ENCODE results near the gene SCNM1. TPM values are rescaled to one million over a fixed set of nuclear protein-coding genes. Genes with fewer than 3 reads are reported as not detected.
A peak's percentile ranks its signal among the peaks of the same experiment; 100 is the strongest.

Gene SCNM1
- total and polyA plus RNA-seq, 2 donors (not counting 1 experiment from before 2014, with no cell fraction given) = 29.2 to 29.7 TPM

GRCh38 chr1:151147132-151147503 lies 18.8 kb upstream of the SCNM1 start:
- peak overlapping the region; percentile 12 for H3K9ac ChIP-seq (ENCODE audit: insufficient read depth, low read length)
- peaks cover 10% of the 10 kb centered on the region for H3K4me1 ChIP-seq (ENCODE audit: control insufficient read depth, extremely low read depth, insufficient read depth, low read length)
- TF ChIP-seq, protein P1, sequence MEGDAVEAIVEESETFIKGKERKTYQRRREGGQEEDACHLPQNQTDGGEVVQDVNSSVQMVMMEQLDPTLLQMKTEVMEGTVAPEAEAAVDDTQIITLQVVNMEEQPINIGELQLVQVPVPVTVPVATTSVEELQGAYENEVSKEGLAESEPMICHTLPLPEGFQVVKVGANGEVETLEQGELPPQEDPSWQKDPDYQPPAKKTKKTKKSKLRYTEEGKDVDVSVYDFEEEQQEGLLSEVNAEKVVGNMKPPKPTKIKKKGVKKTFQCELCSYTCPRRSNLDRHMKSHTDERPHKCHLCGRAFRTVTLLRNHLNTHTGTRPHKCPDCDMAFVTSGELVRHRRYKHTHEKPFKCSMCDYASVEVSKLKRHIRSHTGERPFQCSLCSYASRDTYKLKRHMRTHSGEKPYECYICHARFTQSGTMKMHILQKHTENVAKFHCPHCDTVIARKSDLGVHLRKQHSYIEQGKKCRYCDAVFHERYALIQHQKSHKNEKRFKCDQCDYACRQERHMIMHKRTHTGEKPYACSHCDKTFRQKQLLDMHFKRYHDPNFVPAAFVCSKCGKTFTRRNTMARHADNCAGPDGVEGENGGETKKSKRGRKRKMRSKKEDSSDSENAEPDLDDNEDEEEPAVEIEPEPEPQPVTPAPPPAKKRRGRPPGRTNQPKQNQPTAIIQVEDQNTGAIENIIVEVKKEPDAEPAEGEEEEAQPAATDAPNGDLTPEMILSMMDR (conservative IDR thresholded peaks at IDR 0.05 in 1 of 2, IDR thresholded peaks at IDR 0.05 in 1 of 2; ENCODE audit: low read depth in 1 of 2, low read length in 2 of 2) = no peak
- TF ChIP-seq EZH2 (IDR thresholded peaks at IDR 0.05; ENCODE audit: low read length, missing control alignments) = no peak
- no peak overlapping the region for H3K27ac ChIP-seq (ENCODE audit: insufficient read depth, low read length)
- peaks cover 3% of the 10 kb centered on the region for H3K27me3 ChIP-seq (ENCODE audit: control insufficient read depth, insufficient read depth, low read length)
- H3K36me3 ChIP-seq (ENCODE audit: control insufficient read depth, insufficient read depth, low read length) = no peaks in the 10 kb centered on the region
- H3K4me3 ChIP-seq (replicated peaks in 1 of 4; ENCODE audit: control extremely low read depth in 1 of 4, insufficient read depth in 1 of 4, low read depth in 3 of 4, low read length in 4 of 4) = peak overlapping the region; percentile 55 to 71 (median 65)
- no peaks in the 10 kb centered on the region for H3K79me2 ChIP-seq (ENCODE audit: control insufficient read depth, insufficient read depth, low read length)
- H2AFZ ChIP-seq (ENCODE audit: low read length) = peak overlapping the region; percentile 92
- no peaks in the 10 kb centered on the region for H4K20me1 ChIP-seq (ENCODE audit: control insufficient read depth, extremely low read depth, insufficient read depth, low read length)
- H3K9me3 ChIP-seq (ENCODE audit: control insufficient read depth, insufficient read depth, low read depth, low read length) = no peaks in the 10 kb centered on the region
- DNase-seq (ENCODE audit: low read depth in 2 of 2) = no peak
- H3K4me2 ChIP-seq (ENCODE audit: extremely low read depth, insufficient read depth, low read length) = peak overlapping the region; percentile 97

GRCh38 chr1:151147665-151148064 lies 18.3 kb upstream of the SCNM1 start:
- peaks cover 10% of the 10 kb centered on the region for H3K4me1 ChIP-seq (ENCODE audit: control insufficient read depth, extremely low read depth, insufficient read depth, low read length)
- no peaks in the 10 kb centered on the region for H3K9me3 ChIP-seq (ENCODE audit: control insufficient read depth, insufficient read depth, low read depth, low read length)
- H3K4me2 ChIP-seq (ENCODE audit: extremely low read depth, insufficient read depth, low read length) = no peak overlapping the region
- no peak for DNase-seq (ENCODE audit: low read depth in 2 of 2)
- no peak overlapping the region for H2AFZ ChIP-seq (ENCODE audit: low read length)
- H3K36me3 ChIP-seq (ENCODE audit: control insufficient read depth, insufficient read depth, low read length) = no peaks in the 10 kb centered on the region
- H3K27me3 ChIP-seq (ENCODE audit: control insufficient read depth, insufficient read depth, low read length) = peaks cover 3% of the 10 kb centered on the region
- H3K9ac ChIP-seq (ENCODE audit: insufficient read depth, low read length) = no peak overlapping the region
- H4K20me1 ChIP-seq (ENCODE audit: control insufficient read depth, extremely low read depth, insufficient read depth, low read length) = no peaks in the 10 kb centered on the region
- TF ChIP-seq EZH2 (IDR thresholded peaks at IDR 0.05; ENCODE audit: low read length, missing control alignments) = no peak
- TF ChIP-seq, protein P1 (conservative IDR thresholded peaks at IDR 0.05 in 1 of 2, IDR thresholded peaks at IDR 0.05 in 1 of 2; ENCODE audit: low read depth in 1 of 2, low read length in 2 of 2) = no peak
- no peak overlapping the region for H3K27ac ChIP-seq (ENCODE audit: insufficient read depth, low read length)
- H3K4me3 ChIP-seq (replicated peaks in 1 of 4; ENCODE audit: control extremely low read depth in 1 of 4, insufficient read depth in 1 of 4, low read depth in 3 of 4, low read length in 4 of 4) = no peak overlapping the region
- H3K79me2 ChIP-seq (ENCODE audit: control insufficient read depth, insufficient read depth, low read length) = no peaks in the 10 kb centered on the region

DNA sequence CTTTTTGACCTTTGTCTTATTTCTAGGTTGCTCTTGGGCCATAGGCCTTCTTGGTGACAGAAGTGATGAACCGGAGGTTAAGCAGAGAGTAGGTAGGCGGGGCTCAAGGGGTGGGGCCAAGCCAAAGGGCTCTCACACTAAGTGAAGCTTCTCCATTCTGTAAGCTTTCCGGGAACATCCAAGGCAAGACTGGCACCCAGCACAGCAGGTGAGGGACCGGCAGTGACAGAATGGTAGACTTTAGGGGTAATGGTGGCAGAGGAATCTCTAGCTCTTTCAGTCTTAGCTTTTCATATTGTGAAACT lies 9.5 kb upstream of the SCNM1 start, which contains the start of gene TNFAIP8L2:
TSS of gene TNFAIP8L2 (plus strand) at position 135 of the 305 bp plus-strand sequence. CDS start 2,049 bp downstream, outside the sequence.
- H3K27me3 ChIP-seq (ENCODE audit: control insufficient read depth, insufficient read depth, low read length) = no peaks in the 10 kb centered on the region
- no peaks in the 10 kb centered on the region for H3K4me1 ChIP-seq (ENCODE audit: control insufficient read depth, extremely low read depth, insufficient read depth, low read length)
- no peak within 1 kb of the TSS for H3K27ac ChIP-seq (ENCODE audit: insufficient read depth, low read length)
- peaks cover 3% of the 10 kb centered on the region for H3K36me3 ChIP-seq (ENCODE audit: control insufficient read depth, insufficient read depth, low read length)
- H4K20me1 ChIP-seq (ENCODE audit: control insufficient read depth, extremely low read depth, insufficient read depth, low read length) = no peaks in the 10 kb centered on the region
- H3K79me2 ChIP-seq (ENCODE audit: control insufficient read depth, insufficient read depth, low read length) = no peaks in the 10 kb centered on the region
- DNase-seq (ENCODE audit: low read depth in 2 of 2) = no peak
- H3K9me3 ChIP-seq (ENCODE audit: control insufficient read depth, insufficient read depth, low read depth, low read length) = no peaks in the 10 kb centered on the region
- H3K4me3 ChIP-seq (replicated peaks in 1 of 4; ENCODE audit: control extremely low read depth in 1 of 4, insufficient read depth in 1 of 4, low read depth in 3 of 4, low read length in 4 of 4) = no peak within 1 kb of the TSS
- H3K4me2 ChIP-seq (ENCODE audit: extremely low read depth, insufficient read depth, low read length) = no peak within 1 kb of the TSS
- H3K9ac ChIP-seq (ENCODE audit: insufficient read depth, low read length) = no peak within 1 kb of the TSS
- H2AFZ ChIP-seq (ENCODE audit: low read length) = no peak within 1 kb of the TSS
- no peak for TF ChIP-seq EZH2 (IDR thresholded peaks at IDR 0.05; ENCODE audit: low read length, missing control alignments)
- TF ChIP-seq, protein P1 (conservative IDR thresholded peaks at IDR 0.05 in 1 of 2, IDR thresholded peaks at IDR 0.05 in 1 of 2; ENCODE audit: low read depth in 1 of 2, low read length in 2 of 2) = no peak
